ENCODE measurements around the gene TFDP3.
A peak's percentile ranks its signal among the peaks of the same experiment; 100 is the strongest.

The TFDP3 gene

DNA sequence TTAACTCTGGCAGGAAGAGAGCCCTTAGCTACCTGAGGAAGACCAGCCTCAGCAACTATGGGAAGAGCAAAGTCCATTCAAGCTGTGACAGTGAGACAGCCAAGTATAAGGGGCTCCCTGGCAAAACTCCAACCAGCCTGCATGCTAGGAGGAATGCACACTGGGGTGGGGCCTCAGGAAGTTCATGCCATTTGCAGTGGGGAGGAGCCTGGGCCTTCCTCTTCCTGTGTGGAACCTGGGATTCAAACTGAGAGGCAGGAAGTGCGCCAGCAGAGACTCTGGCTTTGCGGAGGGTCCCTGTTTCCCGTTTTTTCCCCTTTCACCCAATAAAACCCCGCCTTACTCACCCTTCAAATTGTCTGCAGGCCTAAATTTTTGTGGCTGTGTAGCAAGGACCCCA, 33.0 kb downstream of the TFDP3 start:
- no peak for DNase-seq

DNA sequence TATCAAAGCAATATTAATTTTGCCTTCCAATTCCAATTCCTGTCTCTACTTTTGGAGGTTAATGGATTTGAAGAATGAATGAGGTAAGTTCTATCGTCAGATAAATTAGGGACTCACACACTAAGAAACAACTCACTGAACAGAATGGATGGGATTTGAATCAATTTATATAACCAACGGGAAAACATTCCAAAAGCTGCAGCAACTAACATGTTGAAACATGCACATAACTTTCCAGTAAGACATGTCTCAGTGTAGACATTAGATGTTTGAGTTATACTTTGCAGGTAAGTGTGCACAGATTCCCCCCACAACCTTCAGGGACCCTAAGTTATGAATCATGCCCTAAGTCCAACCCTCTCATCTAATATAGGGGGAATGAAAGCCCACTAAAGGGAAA, 34.3 kb downstream of the TFDP3 start:
- no peak for DNase-seq

DNA sequence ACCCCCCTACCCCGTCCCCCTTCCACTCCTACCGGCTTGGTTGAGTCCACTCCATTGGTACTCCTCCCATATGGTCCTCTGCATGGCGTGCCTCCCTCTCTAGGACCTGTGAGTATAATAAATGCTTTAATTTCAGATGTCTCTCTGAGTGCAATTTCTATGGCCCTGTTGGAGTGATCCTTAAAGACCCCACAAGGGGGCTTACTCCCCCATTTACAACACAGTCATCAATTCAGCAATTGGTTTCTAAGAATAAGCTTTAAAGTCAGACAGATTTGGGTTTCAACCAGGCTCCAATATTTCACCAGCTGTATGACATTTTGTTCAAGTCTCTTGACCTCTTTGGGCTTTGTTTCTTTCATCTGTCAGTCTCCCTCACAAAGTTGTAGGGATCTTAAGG, 38.7 kb downstream of the TFDP3 start:
- DNase-seq, result no peak

DNA sequence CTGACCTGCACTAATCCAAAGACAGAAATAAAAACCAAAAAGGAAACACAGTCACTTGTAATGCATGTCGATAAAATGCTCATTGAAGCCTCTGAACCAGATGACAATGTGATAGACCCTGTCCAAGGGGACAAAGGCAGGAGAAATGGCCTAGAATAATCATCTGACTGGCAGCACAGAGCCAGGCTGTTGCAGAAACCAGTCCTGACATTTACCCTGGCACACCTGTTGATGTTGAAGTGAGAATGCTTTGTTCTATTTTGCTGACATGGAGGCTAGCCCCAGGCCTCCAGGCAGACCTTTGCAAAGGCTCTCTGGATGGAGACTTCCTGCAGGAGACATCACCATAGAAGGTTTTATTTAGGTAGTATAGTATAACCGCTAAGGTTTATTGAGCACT, 41.0 kb downstream of the TFDP3 start:
- DNase-seq, result no peak

DNA sequence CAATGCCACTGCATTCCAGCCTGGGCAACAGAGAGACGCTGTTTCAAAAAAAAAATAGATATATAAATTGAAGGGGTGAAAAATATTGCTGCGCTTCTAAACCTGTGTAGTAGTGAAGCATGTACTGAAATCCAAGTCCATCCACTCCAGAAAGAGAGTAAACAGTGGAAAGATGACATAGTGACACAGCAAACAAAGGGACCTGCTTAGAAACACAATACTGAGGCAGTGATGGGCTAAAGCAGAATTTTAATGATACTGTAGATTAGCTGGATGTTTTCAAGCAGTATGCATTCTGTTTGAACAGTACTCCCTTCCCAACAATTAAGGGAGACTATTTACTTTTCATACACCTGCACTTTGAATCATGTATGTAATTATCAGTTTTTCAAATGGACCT, 42.5 kb downstream of the TFDP3 start:
- DNase-seq, result no peak

DNA sequence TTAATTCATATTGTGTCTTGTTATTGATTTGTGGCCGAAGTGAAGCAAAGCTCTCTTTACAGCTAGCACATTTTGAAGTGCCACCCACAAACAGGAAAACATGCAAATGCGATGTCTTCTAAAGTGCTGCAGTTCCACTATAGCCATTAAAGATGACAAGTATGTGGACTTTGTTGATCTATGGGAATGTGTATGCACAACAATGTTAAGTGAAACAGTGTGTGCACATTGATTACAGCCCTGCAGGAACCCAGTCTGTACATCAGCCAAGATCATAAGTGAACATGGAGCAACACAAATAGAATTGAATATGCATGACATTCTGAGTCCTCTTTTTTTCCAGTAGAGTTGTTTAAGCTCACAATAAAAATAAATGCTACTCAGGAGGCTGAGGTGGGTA, 43.0 kb downstream of the TFDP3 start:
- no peak for DNase-seq

DNA sequence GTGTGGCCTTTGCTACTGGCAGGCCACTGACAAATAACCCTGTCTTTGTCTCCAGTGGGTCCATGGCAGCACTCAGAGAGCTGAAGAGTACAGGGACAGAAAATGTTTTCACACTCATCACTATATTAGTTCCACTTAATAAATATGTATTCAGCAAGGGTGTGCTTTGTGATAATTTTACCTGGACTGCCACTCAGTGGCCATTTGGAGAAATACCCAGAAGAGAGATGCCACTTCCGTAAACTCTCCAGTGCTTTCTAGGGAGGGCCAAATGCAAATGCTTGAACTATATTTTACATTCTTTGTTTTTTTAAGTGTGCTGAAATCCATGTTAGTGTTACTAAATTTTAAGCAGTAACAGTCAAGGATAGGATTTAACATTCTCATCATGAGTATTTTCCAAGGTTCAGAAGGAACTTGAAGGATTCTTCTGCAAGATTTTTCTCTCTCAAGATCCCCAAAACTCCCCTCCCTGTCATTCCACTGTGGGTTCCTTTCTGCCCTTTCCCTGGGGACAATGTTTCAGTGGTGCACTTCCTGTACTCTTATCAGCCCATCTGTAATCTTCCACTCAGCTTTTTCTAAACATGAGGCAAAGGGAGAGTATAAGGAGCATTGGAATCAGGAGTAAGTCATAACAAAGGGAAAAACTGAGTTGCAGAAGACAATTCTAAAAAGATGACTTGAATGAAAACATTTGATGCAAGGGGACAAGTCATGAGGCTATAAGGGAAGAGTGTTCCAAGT, 46.0 kb downstream of the TFDP3 start:
- peak; percentile 9 for DNase-seq

Measured in fibroblast of skin of abdomen (primary cell).